ENCODE measurements around the gene HOXA2.

- no peak for TF ChIP-seq CTCF (IDR thresholded peaks at IDR 0.05)
- no peak for TF ChIP-seq POLR2A (IDR thresholded peaks at IDR 0.05)
- TF ChIP-seq POLR2AphosphoS5 (IDR thresholded peaks at IDR 0.05; ENCODE audit: insufficient read depth in 1 of 2, low read depth in 1 of 2): no peak
Observed at GRCh38 chr7:27138985-27139333, 36.5 kb upstream of the HOXA2 start.
